Skin of body (tissue), 2 donors: ENCODE data around the gene GPR132. TPM values are rescaled to one million over a fixed set of nuclear protein-coding genes. Genes with fewer than 3 reads are reported as not detected.
A peak's percentile ranks its signal among the peaks of the same experiment; 100 is the strongest.
"Not testable (repeated sequence)": the region's sequence is repeated elsewhere in the genome, so short reads cannot be mapped to it uniquely, and the experiment has no call there.

ENCODE experiments used
- DNase-seq: peaks from one replicate; lab custom pipeline; 2025; lab: John Stamatoyannopoulos, UW
- total RNA-seq: library from RNA; depleted of rRNA; stranded (reverse); fragments of >200 nt; gene quantifications from one replicate; pipeline ENCODE4 v1.2.3, GENCODE V29; 2014

Gene GPR132
- total RNA-seq, 1 donor from 2014 or later: 1.6 TPM

DNA sequence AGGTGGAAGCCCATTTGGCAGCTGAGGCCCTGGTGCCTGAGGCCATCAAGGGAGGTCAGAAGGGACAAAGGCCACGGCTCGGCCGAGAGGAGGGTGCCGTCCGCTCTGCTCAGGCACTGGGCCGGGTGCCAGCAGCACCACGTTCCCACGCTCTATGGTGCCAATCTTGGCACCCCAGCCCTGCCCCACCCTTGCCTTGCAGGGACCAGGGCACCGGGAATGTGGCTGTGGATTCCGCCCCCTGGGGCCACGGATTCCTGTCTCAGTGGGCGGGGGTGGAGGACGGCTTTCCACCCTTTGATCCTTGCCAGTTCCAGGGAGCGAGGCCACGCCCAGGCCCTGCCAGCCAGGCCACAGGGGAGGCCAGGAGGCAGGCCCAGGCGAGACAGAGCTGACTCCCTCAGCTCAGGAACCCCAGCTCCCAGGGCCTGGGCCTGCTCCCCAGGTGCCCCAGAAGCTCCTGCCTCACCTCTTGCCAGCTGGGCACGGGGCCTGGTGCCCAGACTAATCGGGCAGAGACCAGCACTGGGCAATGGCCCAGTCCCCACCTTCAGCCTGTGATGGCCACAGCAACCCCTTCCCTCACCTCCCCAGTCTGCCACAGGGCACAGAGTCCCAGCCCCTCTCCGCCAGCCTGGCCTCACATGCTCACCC lies 26.4 kb upstream of the GPR132 start:
- no peak for DNase-seq

DNA sequence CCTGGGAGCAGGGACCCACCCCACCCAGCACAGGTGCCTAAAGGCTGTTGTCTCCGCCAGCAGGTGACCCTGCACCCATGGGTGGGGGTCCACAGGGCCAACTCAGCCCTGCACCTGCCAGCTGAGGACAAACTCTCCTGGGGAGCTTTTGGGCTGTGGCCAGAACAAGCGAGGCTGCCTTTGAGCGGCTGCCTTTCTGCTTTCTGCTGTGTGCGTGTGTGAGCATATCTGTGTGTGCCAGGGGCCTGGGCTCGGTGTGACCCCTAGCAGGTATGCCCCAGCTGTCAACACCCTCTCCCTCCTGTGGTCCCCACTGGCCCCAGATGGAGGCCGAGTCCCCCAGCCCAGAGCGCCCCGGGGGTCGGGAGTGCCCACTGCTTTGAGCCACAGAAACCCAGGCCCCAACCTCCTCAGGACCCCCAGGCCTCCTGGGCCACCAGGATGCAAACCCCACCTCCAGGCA lies 25.9 kb upstream of the GPR132 start:
- DNase-seq: no peak

- peak; percentile 31 for DNase-seq
Observed at GRCh38 chr14:105090493-105091053, 25.3 kb upstream of the GPR132 start.

GRCh38 chr14:105089746-105090492 lies 24.7 kb upstream of the GPR132 start:
- no peak for DNase-seq

GRCh38 chr14:105088812-105089745 lies 23.8 kb upstream of the GPR132 start:
- no peak for DNase-seq

DNA sequence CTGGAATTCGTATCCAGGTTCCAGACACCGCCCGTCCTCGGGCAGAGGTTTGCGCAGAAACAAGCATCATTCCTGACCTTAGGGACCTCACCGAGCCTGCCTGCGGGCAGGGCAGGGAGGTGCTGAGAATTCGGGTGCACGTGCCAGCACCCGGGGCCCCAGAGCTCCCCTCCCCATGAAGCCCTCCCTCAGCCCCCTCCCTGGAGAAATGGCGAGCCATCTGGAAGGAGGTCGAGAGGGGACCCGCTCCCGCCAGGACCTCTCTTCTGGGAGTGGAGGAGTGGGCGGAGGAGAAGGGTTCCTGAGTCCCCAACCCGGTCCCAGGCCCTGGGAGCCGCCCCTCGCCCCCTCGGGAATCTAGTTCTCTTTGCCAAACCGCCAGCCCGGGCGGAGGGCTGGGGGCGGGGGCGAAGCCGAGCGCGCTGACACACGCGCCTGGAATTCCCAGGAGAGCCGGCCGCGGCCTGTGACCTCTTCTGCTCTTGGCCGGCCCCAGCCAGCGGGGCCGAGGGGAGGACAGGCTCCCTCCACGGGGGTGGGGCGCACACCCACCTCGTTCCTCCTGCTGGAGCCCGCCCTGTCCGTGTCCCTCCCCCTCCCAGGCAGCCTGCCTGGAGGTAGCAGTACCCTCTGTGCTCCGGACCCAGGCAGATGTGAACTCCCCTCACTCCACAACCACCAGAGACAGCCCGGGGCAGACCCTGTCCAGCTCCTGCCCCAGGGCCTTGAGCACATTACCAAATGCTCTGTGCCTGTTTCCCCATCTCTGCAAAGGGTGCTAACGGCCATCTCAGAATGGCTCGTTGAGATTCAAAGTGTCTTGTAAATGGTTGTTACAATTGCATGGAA lies 23.0 kb upstream of the GPR132 start:
- DNase-seq: no peak

DNA sequence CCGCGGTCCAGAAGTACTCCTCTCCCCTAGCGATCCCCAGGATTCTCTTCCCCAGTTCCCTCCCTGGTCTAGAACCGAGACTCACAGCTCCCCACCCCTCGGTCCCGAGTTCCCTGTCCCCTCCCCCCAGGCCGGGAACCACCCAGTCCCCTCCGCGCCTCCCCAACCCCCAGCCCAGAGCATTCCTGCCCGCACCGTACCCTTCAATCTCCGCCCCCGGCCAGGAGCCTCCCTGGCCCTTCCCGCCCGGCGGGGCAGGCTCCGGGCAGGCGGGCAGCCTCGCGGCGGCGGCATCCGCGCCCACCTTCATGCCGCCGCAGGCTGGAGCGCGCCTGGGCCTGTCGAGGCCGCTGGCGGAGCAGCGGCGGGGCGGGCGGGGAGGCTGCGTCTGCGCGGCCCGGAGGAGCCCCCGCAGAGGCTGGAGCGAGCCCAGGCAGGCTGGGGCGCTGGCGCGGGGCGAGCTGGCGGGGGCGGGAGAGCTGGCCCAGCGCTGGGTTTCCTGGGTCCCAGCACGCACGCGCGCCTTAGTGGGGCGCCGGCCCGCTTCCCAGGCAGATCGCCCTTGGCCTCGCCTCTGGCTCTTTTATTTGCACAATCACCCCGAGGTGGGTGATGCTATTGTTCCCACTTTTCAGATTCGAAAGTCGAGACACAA lies 22.2 kb upstream of the GPR132 start:
- DNase-seq: peak; percentile 32

- DNase-seq: peak; percentile 63
Observed at GRCh38 chr14:105086833-105087307, 21.6 kb upstream of the GPR132 start.

DNA sequence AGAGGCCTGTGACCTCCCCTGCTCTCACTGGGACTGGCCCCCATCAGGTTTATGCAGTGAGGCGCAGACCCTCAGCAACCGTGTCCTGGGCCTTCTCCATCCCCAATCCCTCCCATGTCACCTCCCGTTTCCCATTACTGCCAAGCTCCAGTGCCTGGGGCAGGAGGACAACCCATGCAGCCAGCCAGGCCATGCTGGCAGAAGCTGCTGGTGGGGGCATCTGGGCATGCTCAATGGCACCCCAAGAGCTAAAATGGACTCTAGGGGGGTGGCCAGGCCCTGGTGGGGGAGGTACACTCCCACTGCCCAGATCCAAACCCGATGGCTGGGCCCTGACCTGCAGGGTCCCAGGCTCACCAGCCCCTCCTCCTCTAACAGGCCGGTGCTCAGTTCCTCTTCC lies 20.5 kb upstream of the GPR132 start:
- DNase-seq: no peak

DNA sequence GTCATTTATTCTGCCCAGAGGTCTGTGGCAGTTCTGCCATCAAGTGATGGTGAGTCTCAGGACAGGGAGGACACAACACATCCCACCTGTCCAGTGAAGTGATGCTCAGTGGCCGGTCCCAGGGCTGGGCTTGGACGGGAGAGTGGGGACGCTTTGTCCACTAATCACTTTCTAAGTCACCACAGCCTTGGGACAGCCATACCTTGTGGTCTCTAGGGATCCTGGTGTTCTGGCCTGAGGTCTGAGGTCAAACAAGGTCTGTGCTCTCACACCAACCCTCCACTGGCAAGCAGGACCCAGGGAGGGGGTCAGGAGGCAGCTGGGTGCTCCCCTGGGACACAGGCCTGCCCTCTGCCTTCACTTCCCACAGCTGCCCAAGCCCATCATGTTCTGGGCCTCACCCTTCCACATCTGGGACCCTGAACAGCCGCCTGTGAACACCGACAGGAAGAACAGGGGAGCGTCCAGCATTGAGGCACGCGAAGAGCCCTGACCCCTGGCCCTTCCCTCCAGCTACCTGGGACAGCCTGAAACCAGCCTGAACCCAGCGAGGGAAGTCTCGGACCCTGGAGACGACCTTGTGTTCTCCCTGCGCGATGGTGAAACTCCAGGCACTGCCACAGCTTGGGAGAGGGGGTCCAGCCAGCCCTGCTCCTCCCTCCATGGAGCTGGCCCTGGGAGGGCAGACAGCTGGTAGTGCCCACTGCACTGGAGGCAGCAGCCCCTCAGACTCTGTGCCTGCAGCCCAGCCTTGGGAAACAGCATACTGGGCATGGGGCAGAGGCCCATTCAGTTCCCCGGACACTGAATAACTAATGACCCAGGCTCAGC lies 19.7 kb upstream of the GPR132 start:
- DNase-seq: no peak

- no peak for DNase-seq
Observed at GRCh38 chr14:105083926-105084685, 18.9 kb upstream of the GPR132 start.

- DNase-seq: no peak
Observed at GRCh38 chr14:105082703-105083102, 17.5 kb upstream of the GPR132 start.

GRCh38 chr14:105081473-105081872 lies 16.2 kb upstream of the GPR132 start:
- DNase-seq: not testable (repeated sequence)

DNA sequence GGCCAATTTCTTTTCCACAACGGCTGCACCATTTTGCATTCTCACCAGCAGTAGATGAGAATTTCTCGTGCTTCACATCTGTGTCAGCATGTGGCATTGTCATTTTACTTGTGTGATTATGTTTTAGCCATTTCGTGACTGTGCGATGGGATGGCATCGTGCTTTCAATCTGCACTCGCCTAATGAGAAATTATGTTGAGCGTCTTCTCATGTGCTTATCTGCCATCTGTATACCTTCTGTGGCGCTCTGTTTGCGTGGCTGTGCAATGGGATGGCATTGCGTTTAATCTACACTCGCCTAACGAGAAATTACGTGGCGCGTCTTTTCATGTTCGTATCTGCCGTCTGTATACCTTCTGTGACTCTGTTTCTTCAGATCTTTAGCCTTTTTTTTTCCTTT lies 14.9 kb upstream of the GPR132 start:
- no peak for DNase-seq

DNA sequence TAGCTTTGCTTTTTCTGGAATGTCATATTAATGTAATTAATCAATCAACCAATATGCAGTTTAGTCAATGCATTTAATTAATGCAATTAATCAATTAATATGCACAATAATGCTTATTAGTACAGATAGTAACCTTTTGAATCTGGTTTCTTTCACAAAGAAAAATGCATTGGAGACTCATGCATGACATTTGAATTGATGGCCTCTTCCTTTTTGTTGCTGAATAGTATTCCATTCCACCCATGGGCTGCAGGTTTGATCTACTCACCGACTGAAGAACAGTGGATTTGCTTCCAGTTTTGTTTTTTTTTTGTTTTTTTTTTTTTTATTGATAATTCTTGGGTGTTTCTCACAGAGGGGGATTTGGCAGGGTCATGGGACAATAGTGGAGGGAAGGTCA lies 13.1 kb upstream of the GPR132 start:
- DNase-seq: no peak

DNA sequence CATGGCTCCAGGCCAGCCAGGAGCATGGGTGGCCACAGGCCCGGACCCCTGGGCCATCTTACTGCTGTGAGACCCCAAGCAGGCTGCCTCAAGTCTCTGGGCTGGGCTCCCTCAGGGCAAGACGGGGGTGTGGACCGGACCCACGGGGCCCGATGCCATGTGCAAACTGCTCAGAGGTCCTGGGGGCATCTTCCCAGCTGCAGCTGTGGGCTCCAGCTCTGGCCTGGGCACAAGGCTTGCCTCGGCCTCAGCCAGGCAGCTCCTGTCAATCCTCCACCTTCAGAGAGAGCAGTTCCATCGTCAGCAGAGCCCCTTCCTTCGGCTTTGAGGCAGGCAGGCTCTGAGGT lies 12.4 kb upstream of the GPR132 start:
- no peak for DNase-seq

DNA sequence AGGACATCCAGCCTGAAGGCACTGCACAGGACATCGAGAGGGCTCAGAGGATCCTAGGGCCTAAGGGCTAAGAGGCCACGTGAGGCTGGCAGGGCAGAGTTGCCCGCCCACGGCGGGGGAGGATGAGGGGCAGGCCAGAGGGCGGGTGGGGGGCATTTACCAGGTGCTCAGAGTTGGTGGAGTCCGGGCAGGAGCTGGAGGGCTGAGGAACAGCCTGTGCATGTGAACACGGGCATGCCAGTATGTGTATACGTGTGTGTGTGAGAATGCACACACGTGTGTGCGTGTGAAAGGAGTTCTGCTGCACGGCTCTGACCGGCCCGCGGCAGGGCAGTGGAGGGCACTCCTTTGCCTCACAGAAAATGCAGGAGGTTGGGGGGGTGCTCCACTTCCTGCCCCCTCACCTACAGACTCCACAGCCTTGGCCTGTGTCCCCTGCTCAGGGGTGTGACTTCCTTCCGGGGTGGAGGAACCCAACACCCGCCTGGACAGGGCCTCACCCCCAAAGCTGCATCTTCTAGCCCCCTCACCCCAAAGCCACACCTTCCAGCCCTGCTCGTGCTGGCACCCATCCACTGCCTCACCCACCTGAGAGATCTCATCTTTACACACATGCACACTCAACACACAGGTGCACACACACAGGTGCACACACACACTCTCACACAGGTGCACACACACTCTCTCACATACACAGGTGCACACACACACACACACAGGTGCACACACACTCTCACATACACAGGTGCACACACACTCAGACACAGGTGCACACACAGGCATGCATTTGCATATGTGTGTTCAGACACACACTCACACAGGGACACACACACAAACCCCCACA lies 11.8 kb upstream of the GPR132 start:
- no peak for DNase-seq
